Measurements from ENCODE around the gene CLCA1. TPM values are rescaled to one million over a fixed set of nuclear protein-coding genes. Genes with fewer than 3 reads are reported as not detected.

CLCA1 gene
- total and polyA plus RNA-seq, 10 donors: 0.13 TPM; not detected in 9

DNA sequence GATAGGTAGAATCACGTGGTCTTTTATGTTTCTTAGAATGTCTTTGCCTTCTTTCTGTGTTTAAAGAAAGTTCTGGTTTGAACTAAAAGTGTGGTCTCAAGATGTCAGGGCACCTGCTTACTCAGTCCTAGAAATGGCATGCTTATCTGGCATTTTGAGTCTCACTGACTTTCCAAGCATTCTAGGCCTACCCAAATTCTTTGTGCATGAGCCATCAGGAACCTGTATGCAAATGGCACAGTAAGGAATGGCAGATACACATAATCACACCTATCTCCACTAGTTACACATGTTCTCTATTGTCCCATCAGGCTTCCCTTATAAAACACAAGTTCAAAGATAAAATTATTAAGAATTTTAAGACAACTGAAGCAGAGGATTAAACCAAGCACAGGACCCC lies 48.6 kb downstream of the CLCA1 start:
- Histone ChIP-seq H3K9me3 (no peaks in the 10 kb centered on the region), H3K4me3 (no peak overlapping the region), H3K27me3 (replicated peaks in 1 of 7) (no peaks in the 10 kb centered on the region), H3K27ac (no peak overlapping the region), H3K4me1 (no peaks in the 10 kb centered on the region), H3K36me3 (no peaks in the 10 kb centered on the region)
- no peak for TF ChIP-seq POLR2AphosphoS5 (IDR thresholded peaks at IDR 0.05)
- TF ChIP-seq, protein P1, sequence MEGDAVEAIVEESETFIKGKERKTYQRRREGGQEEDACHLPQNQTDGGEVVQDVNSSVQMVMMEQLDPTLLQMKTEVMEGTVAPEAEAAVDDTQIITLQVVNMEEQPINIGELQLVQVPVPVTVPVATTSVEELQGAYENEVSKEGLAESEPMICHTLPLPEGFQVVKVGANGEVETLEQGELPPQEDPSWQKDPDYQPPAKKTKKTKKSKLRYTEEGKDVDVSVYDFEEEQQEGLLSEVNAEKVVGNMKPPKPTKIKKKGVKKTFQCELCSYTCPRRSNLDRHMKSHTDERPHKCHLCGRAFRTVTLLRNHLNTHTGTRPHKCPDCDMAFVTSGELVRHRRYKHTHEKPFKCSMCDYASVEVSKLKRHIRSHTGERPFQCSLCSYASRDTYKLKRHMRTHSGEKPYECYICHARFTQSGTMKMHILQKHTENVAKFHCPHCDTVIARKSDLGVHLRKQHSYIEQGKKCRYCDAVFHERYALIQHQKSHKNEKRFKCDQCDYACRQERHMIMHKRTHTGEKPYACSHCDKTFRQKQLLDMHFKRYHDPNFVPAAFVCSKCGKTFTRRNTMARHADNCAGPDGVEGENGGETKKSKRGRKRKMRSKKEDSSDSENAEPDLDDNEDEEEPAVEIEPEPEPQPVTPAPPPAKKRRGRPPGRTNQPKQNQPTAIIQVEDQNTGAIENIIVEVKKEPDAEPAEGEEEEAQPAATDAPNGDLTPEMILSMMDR (IDR thresholded peaks at IDR 0.05 in 8 of 11, conservative IDR thresholded peaks at IDR 0.05 in 3 of 11): no peak
- no peak for TF ChIP-seq POLR2A (IDR thresholded peaks at IDR 0.05)
- intact Hi-C loops (cut with DNase I; ENCODE audit: low total_unique reads): no loop called here
- no peak for DNase-seq
- 55 to 82% (median 68%) methylated on average over 1 of the region's 1 CpG for WGBS, 5 donors

- TF ChIP-seq, protein P1 (IDR thresholded peaks at IDR 0.05 in 8 of 11, conservative IDR thresholded peaks at IDR 0.05 in 3 of 11): no peak
- TF ChIP-seq POLR2A (IDR thresholded peaks at IDR 0.05) (no peak), POLR2AphosphoS5 (IDR thresholded peaks at IDR 0.05) (no peak)
- intact Hi-C loops (cut with DNase I; ENCODE audit: low total_unique reads): no loop called here
- Histone ChIP-seq H3K9me3 (peaks cover 0 to 9% (median 0%) of the 10 kb centered on the region in 8 donors), H3K27me3 (replicated peaks in 1 of 7) (no peaks in the 10 kb centered on the region), H3K36me3 (no peaks in the 10 kb centered on the region), H3K4me1 (no peaks in the 10 kb centered on the region), H3K4me3 (no peak overlapping the region), H3K27ac (no peak overlapping the region)
- 79 to 90% (median 84%) methylated on average over 4 of the region's 4 CpGs for WGBS, 5 donors
- no peak for DNase-seq
These were observed 52.2 kb downstream of the CLCA1 start for GRCh38 chr1:86520789-86521521.

- H3K9me3 ChIP-seq: peaks cover 0 to 9% (median 0%) of the 10 kb centered on the region in 8 donors
- TF ChIP-seq, protein P1 (IDR thresholded peaks at IDR 0.05 in 8 of 11, conservative IDR thresholded peaks at IDR 0.05 in 3 of 11): no peak
- DNase-seq: no peak
- intact Hi-C loops (cut with DNase I; ENCODE audit: low total_unique reads): no loop called here
- H3K4me1 ChIP-seq: no peaks in the 10 kb centered on the region
- no peaks in the 10 kb centered on the region for H3K27me3 ChIP-seq (replicated peaks in 1 of 7)
- no peak overlapping the region for H3K27ac ChIP-seq
- no peaks in the 10 kb centered on the region for H3K36me3 ChIP-seq
- WGBS, 5 donors: 74 to 91% (median 81%) methylated on average over 2 of the region's 2 CpGs
- H3K4me3 ChIP-seq: no peak overlapping the region
These were observed 52.8 kb downstream of the CLCA1 start for GRCh38 chr1:86521522-86521891.

DNA sequence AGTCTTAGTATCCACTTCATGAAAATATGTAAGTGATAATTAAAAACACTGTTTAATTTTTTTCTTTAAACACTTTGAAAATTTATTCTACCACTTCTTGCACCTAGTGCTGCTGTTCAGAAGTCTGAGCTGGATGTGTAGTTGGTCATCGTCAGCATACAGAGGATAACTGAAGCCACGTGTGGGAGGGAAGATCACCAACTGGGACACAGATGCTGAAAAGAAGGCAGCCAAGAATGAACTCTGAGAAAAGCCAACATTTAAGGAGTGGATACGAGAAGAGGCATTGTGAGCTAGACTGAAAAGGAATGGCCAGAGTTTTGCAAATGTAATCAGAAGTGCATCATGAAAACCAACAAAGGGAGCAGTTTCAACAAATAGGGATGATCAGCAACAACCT lies 53.5 kb downstream of the CLCA1 start:
- Histone ChIP-seq H3K27me3 (replicated peaks in 1 of 7) (no peaks in the 10 kb centered on the region), H3K27ac (no peak overlapping the region), H3K4me1 (no peaks in the 10 kb centered on the region), H3K9me3 (peaks cover 0 to 9% (median 0%) of the 10 kb centered on the region in 8 donors), H3K4me3 (no peak overlapping the region), H3K36me3 (no peaks in the 10 kb centered on the region)
- TF ChIP-seq, protein P1 (IDR thresholded peaks at IDR 0.05 in 8 of 11, conservative IDR thresholded peaks at IDR 0.05 in 3 of 11): no peak
- TF ChIP-seq POLR2AphosphoS5 (IDR thresholded peaks at IDR 0.05): no peak
- TF ChIP-seq POLR2A (IDR thresholded peaks at IDR 0.05): no peak
- WGBS, 5 donors: 62 to 86% (median 84%) methylated on average over 3 of the region's 3 CpGs
- no peak for DNase-seq
- intact Hi-C loops (cut with DNase I; ENCODE audit: low total_unique reads): no loop called here

Data from spleen (tissue), 11 donors.